OCI-LY7 (cell line): ENCODE measurements around the gene SMIM27.

ENCODE experiments used
- EZH2phosphoT487 ChIP-seq: fragments of 200-600 bp; sonication (generic); IDR thresholded peaks from 2 replicates; pipeline ENCODE4 v1.6.1; 2018; ENCODE audit warnings: low read depth, borderline replicate concordance, mild to moderate bottlenecking, mixed run types, antibody characterized with exemption, low read length, moderate library complexity, mixed read lengths
- TF ChIP-seq, protein P1 (sequence below): fragments of 200-600 bp; sonication (generic); conservative IDR thresholded peaks from 2 replicates; pipeline ENCODE4 v1.5.1; 2014; ENCODE audit warnings: mild to moderate bottlenecking, antibody characterized with exemption, low read length, moderate library complexity, mixed read lengths

DNA sequence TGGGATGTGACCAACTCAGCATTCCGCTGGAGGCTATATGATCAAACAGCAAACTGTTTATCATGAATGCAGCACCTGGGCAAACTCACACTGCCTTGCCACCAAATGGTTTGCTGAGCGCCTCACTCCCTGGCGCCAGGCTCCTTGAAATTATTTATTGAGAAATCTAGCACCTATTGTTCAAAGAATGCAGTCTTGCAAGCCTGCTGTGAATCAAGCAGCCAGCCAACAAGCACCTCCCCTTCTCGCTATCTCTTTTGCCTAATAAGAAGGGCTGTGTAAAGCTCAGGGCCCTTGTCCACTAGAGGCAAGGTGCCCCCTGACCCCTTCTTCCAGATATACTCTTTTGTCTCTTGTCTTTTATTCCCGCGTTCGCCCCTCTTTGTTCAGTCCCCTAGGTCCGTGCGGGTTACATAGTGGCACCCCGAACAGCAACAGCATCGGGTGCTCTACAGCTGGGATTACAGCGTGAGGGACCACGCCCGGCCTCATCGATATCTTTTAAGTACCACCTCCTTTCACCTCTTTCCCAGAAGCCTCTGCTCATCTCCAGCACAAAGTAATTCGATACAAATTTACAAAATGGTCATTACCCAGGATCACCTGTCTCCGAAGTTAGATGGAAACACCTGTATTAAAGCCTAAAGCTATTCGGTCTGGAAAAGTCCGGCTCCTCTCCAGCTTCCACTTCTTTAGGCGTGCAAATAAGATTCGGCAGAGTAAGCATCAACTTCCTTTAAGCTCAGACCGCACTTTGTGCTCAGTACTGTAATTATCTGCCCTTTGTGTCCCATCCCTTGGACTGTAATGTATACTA lies 27.0 kb upstream of the SMIM27 start:
- TF ChIP-seq, protein P1, sequence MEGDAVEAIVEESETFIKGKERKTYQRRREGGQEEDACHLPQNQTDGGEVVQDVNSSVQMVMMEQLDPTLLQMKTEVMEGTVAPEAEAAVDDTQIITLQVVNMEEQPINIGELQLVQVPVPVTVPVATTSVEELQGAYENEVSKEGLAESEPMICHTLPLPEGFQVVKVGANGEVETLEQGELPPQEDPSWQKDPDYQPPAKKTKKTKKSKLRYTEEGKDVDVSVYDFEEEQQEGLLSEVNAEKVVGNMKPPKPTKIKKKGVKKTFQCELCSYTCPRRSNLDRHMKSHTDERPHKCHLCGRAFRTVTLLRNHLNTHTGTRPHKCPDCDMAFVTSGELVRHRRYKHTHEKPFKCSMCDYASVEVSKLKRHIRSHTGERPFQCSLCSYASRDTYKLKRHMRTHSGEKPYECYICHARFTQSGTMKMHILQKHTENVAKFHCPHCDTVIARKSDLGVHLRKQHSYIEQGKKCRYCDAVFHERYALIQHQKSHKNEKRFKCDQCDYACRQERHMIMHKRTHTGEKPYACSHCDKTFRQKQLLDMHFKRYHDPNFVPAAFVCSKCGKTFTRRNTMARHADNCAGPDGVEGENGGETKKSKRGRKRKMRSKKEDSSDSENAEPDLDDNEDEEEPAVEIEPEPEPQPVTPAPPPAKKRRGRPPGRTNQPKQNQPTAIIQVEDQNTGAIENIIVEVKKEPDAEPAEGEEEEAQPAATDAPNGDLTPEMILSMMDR = no peak
- TF ChIP-seq EZH2phosphoT487 = no peak
